OCI-LY7 (cell line): ENCODE results near the gene CALD1.

Experiments used
- CTCF ChIP-seq: fragments of 200-600 bp; sonication (generic); conservative IDR thresholded peaks from 2 replicates; pipeline ENCODE4 v1.5.1; 2014; ENCODE audit warnings: mild to moderate bottlenecking, antibody characterized with exemption, low read length, moderate library complexity, mixed read lengths
- EZH2phosphoT487 ChIP-seq: fragments of 200-600 bp; sonication (generic); IDR thresholded peaks from 2 replicates; pipeline ENCODE4 v1.6.1; 2018; ENCODE audit warnings: low read depth, borderline replicate concordance, mild to moderate bottlenecking, mixed run types, antibody characterized with exemption, low read length, moderate library complexity, mixed read lengths

GRCh38 chr7:134992626-134993179 lies 213.3 kb downstream of the CALD1 start:
- TF ChIP-seq CTCF, result no peak
- no peak for TF ChIP-seq EZH2phosphoT487
